ENCODE data around the gene ADO. TPM values are rescaled to one million over a fixed set of nuclear protein-coding genes. Genes with fewer than 3 reads are reported as not detected.
"Not testable (repeated sequence)": the region's sequence is repeated elsewhere in the genome, so short reads cannot be mapped to it uniquely, and the experiment has no call there.

The ADO gene
- polyA plus RNA-seq (2012; ENCODE audit: insufficient read depth, insufficient read length): 12.7 TPM

GRCh38 chr10:62804356-62805230 is at the start of gene ADO:
ADO (plus strand) TSS chr10:62804720; CDS start chr10:62805060, 340 bp downstream.
- H3K4me3 ChIP-seq (ENCODE audit: low read length): peak within 1 kb of the TSS; percentile 83
- DNase-seq (ENCODE audit: low read depth, low spot score): peak; percentile 72

DNA sequence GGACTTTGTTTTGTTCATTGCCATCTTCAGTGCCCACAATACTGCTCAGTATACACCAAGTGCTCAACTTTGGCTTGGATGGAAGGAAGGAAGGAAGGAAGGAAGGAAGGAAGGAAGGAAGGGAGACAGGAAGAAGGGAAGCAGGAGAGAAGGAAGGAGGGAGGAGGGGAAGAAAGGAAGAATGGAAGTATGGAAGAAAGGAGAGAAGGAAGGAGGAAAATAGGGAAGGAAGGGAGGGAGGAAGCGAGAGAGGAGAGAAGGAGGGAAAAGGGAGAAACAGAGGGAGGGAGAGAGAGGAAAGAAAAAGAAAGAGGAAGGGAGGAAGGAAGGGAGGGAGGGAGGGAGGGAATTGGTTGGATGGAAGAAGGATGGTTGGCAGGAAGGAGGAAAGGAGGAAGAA is 49.6 kb upstream of the ADO start:
- DNase-seq (ENCODE audit: low read depth, low spot score): no peak

DNA sequence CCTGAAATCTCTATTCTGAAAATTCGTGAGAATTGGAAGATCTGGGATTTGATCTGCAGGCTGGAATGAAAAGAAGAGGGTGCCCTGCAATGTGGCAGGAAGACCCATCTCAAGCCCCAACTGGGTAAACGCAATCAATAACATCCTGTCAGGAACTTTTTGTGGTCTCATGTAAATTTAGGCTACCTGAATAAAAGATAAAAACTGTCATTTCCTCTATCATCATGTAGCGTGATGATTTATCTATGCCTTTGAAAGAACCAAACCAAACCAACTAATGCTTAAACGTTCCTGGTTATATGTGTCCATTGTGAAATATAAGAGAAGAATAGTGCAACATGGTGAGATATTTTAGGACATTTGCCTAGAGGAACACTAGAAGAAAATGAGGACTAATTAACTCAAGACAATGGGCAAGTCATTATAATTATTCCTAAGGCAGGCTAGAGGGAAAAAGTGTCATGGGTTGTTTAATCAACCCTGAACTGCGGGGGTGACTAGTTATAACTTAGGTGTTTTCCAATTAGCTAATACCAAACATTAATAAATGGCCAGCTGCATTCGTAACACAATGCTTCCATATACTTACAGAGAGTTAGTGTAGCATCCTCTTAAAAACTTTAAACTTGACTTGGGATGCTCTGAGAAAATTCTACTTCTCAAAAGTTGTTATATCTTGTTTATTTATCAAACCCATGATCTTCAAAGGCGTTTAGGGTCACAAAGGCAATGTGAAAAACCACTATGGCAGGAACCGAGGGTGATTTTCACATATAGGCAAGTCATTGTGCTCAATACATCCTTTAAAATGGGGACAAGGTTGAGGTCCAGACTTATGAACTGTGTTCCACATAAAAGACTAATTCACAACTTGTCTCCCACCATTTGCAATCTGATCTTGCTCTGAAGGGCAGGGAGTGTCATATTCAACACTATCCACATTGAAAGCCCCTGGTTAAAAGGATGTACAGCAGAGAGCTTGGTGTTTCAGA is 48.6 kb upstream of the ADO start:
- H3K4me3 ChIP-seq (ENCODE audit: low read length): no peak overlapping the region
- DNase-seq (ENCODE audit: low read depth, low spot score): no peak

More for the DNA sequence above, 49.6 kb upstream of the ADO start:
- H3K4me3 ChIP-seq (ENCODE audit: low read length): no peak overlapping the region

DNA sequence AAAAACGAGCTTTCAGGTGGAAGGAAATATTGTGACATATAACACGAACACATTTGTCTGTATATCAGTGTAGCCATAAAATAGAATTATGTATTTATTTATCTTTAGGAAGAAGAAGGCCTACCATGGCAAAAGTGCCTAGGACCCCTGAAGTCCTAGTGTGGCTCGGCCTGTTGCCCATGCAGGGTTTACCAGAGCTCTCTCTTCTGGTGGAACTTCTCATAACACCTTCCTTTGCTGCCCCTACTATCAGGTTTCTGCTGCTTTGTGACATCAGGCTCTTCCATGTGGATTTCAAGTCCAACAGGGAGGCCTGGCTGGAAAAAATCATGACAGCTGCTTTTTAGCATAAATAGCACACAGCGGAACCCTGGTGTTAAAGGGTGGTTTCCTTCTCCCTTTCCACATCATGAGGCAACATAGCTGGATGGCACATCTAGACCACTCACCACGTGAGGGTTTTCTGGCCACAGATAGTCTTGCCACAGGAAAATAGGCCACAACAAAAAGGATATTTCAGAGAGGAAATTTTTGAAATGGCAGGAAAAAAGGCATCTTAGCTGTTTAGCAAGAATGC is 44.8 kb upstream of the ADO start:
- no peak overlapping the region for H3K4me3 ChIP-seq (ENCODE audit: low read length)
- DNase-seq (ENCODE audit: low read depth, low spot score): no peak

- no peak for DNase-seq (ENCODE audit: low read depth, low spot score)
- no peak overlapping the region for H3K4me3 ChIP-seq (ENCODE audit: low read length)
These were observed 44.1 kb upstream of the ADO start for GRCh38 chr10:62760401-62760800.

DNA sequence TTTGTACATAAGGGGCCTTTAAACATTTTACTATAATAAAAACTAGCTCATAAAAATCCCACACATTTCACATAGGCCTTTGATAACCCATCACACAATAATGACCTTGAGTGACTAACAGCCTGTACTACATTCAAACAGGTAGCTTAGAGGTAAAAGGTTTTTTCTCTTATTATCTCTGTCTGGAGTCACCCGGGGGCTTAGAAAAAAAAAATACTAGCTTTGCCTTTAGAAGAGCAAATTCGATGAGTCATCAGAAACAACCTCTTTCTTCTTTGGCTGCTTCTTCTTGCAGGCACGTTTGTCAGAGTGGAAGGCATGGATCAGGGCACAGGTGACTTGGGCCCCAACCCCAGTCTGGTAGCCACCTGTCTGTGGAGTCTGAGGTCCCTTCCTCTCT is 43.4 kb upstream of the ADO start:
- no peak for DNase-seq (ENCODE audit: low read depth, low spot score)
- H3K4me3 ChIP-seq (ENCODE audit: low read length): no peak overlapping the region

DNA sequence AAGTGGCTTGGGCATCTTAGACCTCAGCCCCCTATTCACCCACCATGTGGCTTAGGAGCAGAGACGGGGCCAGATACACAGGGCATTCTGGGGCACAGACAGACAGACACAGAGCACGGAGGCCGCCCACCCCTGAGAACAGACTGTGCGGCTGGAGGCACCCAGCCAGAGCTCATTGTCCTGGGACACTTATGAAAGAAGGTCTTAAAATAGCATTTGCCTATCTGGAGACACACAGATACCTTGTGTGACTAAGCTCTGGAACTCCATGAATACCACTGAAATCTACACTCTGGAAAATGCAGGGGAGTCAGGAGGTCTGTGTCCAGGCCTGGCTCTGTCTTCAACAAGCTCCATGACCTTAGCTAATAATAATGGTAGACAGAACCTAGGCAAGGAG is 41.4 kb upstream of the ADO start:
- no peak overlapping the region for H3K4me3 ChIP-seq (ENCODE audit: low read length)
- no peak for DNase-seq (ENCODE audit: low read depth, low spot score)

DNA sequence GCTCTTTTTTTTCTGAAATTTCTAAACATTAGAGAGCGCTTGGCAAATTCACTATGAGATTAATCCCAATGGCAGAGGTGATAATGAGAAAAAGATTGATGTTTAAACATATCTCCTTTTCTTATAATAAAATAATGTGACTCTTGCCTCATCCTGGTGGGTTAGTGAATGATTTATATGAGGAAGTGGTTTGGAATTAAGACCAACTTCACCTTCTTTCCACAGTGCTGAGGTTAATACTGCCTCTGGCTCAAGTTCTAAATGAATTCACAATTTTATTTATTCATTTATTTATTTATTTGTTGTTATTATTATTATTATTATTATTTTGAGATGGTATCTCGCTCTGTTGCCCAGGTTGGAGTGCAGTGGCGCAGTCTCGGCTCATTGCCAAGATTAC is 40.5 kb upstream of the ADO start:
- no peak for DNase-seq (ENCODE audit: low read depth, low spot score)
- no peak overlapping the region for H3K4me3 ChIP-seq (ENCODE audit: low read length)

DNA sequence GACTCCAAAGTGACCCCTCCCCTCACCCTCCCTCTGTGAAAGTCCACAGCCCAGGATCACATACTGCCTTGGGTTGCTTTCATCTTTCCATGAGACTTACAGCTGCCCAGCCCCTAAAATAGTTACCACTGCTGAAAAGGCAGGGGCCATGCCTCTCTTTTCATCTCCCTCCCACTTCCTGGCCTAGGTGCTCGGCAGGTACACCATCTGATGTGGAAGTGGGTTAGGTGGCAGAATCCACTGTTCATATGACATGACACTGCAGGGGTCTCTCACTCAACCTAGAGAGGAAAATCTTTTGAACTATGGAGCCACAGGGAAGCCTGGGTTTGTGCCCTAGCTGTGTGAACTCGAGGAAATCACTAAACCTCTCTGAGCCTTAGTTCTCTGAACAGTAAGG is 38.8 kb upstream of the ADO start:
- no peak overlapping the region for H3K4me3 ChIP-seq (ENCODE audit: low read length)
- no peak for DNase-seq (ENCODE audit: low read depth, low spot score)

DNA sequence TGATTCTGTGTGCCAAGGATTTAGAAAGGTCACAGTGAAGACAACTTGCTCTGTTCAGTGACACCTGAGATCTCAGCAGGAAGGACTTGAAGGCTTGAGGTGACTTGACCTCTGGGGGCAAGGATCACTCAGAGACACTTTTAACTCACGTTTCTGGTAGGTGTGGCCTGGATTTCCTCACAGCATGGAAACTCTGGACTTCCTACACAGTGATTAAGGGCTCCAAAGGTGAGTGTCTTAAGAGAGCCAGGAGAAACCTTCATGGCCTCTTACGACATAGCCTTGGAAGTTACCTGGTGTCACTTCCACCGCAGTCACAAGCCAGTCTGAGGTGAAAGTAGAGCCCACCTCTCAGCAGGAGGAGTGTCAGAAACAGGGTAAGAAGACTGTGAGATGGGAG is 38.1 kb upstream of the ADO start:
- DNase-seq (ENCODE audit: low read depth, low spot score): no peak
- no peak overlapping the region for H3K4me3 ChIP-seq (ENCODE audit: low read length)

DNA sequence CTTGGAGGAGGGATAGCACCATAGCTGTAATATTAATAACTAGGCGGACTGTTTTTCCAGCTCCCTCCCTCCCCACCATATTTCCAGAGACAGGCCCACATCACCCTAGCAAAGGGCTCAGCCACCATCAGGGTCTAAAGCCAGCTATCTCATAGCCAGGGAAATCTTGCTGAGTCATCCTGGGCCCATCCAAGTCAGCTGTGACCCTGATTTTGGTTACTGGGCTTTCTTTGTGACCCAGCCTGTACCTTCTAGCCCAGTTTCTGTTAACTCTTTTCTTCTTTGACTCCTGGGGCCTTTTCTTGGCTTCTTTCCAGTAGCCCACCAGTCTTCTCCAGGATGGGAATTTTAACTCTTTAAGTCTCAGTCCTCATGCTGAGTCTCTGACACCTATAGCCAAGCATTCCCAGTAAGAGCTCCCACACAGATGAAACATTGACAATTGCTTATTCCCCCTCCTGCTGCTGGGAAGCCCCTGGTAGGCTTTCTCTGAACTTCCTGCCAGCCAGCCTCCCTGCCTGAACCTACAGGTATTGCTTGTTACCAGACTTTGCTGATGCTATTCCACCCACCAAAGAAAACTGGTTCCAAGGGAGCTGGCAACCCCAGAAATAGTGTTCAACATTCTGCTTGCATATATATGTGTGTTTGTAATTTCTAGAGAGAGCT is 34.8 kb upstream of the ADO start:
- no peak overlapping the region for H3K4me3 ChIP-seq (ENCODE audit: low read length)
- no peak for DNase-seq (ENCODE audit: low read depth, low spot score)

DNA sequence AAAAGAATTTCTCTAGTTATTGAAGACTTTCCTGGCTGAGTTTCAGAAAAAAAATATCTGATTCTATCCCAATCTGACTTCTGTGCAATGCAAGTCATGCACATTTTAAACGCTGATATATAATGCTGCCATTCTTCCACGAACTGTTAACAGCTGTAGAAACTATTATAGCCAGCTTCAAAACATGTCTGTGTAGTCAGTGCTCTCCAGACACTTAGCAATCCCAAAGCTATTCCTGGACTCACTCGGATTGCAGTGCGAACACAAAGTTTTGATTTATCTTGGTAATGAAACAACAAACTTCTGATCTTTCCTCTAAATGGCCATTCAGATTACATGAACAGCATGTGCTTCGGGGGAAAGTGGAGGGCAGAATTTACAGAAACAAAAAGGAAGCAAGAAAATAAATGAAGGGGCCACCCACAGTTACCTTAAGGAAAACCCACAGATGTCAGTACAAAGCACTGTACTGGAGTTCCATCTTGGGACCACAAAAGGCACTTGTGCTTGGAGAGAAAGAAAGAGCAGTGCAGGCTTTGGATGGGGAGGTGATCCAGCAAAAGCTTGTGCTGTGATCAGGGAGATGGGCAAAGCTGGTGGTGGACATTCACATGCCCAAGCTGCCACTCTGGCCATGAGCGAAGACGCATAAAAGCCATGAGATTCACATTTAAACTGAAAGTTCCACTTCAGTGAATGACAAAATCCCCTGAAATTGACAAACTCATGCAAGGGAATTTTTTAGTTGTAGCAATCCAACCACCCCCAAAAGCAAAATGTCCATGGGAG is 32.1 kb upstream of the ADO start:
- no peak for DNase-seq (ENCODE audit: low read depth, low spot score)
- no peak overlapping the region for H3K4me3 ChIP-seq (ENCODE audit: low read length)

DNA sequence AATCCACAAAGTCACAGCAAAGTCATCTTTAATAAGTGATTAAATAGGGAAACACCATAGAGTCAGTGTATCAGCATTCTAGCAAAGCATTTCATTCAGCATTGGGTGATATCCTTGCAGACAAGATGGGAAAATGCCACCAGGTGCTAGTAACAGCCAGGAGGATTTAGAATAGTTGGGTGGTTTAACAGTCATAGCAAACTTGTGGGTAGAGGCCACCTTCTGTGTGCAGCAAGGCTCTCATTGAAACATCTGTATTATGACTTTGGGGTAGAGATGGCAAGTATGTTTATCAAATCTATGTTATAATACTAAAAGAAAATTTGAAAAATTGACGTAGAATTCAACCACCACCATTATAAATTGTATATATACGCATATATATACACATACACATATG is 26.4 kb upstream of the ADO start:
- H3K4me3 ChIP-seq (ENCODE audit: low read length): no peak overlapping the region
- no peak for DNase-seq (ENCODE audit: low read depth, low spot score)

DNA sequence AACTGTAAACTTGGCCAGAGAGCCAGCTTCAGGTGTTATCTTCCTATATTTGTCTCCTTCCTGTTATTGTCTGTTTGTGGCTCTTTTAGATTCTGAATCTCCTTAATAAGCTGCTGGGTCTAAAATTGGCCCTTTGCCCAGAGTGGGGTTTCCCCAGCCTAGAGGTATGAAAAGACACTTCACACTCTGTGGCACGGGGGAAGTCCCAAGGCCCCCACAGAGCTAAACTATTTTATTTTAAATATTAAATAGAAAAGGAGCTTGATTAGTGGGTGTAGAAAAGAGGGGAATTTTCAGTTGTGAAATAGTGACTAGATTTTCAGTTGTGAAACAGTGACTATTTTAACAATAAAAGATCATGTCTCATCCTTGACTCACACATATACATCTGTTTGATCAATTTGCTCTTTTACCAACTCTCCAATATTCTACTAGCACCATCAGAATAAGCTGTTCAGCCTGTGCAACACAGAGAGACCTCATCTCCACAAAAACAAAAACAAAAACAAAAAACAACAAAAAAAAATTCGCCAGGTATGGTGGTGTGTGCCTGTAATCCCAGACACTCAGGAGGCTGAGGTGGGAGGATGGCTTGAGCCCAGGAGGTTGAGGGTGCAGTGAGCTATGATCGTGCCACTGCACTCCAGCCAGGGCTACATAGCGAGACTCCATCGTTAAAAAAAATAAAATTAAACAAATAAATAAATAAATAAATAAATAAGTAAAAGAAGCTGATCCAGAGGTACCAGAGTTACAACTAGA is 24.9 kb upstream of the ADO start:
- no peak overlapping the region for H3K4me3 ChIP-seq (ENCODE audit: low read length)
- peak; percentile 17 for DNase-seq (ENCODE audit: low read depth, low spot score)

DNA sequence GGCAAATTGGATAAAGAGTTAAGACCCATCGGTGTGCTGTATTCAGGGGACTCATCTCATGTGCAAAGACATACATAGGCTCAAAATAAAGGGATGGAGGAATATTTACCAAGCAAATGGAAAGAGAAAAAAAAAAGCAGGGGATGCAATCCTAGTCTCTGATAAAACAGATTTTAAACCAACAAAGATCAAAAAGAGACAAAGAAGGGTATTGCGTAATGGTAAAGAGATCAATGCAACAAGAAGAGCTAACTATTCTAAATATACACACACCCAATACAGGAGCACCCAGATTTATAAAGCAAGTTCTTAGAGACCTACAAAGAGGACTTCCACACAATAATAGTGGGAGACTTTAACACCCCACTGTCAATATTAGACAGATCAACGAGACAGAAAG is 20.0 kb upstream of the ADO start:
- DNase-seq (ENCODE audit: low read depth, low spot score); H3K4me3 ChIP-seq (ENCODE audit: low read length): not testable (repeated sequence)

GRCh38 chr10:62788285-62788684 is 16.2 kb upstream of the ADO start:
- H3K4me3 ChIP-seq (ENCODE audit: low read length): not testable (repeated sequence)

GRCh38 chr10:62788861-62789467 is 15.6 kb upstream of the ADO start:
- DNase-seq (ENCODE audit: low read depth, low spot score): no peak
- H3K4me3 ChIP-seq (ENCODE audit: low read length): no peak overlapping the region

More at GRCh38 chr10:62788285-62788684, 16.2 kb upstream of the ADO start:
- DNase-seq (ENCODE audit: low read depth, low spot score): not testable (repeated sequence)

Measured in Jurkat, Clone E6-1 (cell line).